ENCODE measurements around the gene PRR5L. TPM values are rescaled to one million over a fixed set of nuclear protein-coding genes. Genes with fewer than 3 reads are reported as not detected.

PRR5L gene
- total and polyA plus RNA-seq, 9 of the 15 experiments (the other 6 are each of a cell fraction or from before 2014, with no cell fraction given), result 0.11 to 0.60 (median 0.36) TPM; not detected in 2

- H3K27ac ChIP-seq (ENCODE audit: extremely low read depth, low read depth, low read length), result no peak overlapping the region
- intact Hi-C loops (cut with micrococcal nuclease), result loop anchor here (5.0 kb wide), 1 partner anchor 137 kb away; no protein-coding TSS in a partner anchor
- no peaks in the 10 kb centered on the region for H3K9me1 ChIP-seq (ENCODE audit: control insufficient read depth, insufficient read depth, low read length)
- no peak for FAIRE-seq
- H3K27me3 ChIP-seq (ENCODE audit: control insufficient read depth in 2 of 2, insufficient read depth in 2 of 2, low read length in 2 of 2), result peaks cover 9 to 31% of the 10 kb centered on the region in 2 experiments; a peak in 3 of 5 replicates
- H3K36me3 ChIP-seq (ENCODE audit: control insufficient read depth, insufficient read depth, low read length), result no peaks in the 10 kb centered on the region
- POLR2A ChIA-PET, result no interaction called here
- H3K4me2 ChIP-seq (ENCODE audit: insufficient read depth, low read length), result no peak overlapping the region
- BruUV-seq (replicated peaks), result no TSS peak
- DNase-seq (ENCODE audit: extremely low read depth in 1 of 4, low spot score in 3 of 4), result no peak
- in situ Hi-C loops (cut with MboI), result no loop called here
- H3K79me2 ChIP-seq (ENCODE audit: control insufficient read depth, insufficient read depth, low read length), result no peaks in the 10 kb centered on the region
- H4K20me1 ChIP-seq (replicated peaks; ENCODE audit: control insufficient read depth, insufficient read depth, low read length), result no peaks in the 10 kb centered on the region
- H3K4me1 ChIP-seq (replicated peaks in 1 of 2; ENCODE audit: control insufficient read depth in 2 of 2, insufficient read depth in 2 of 2, low read length in 2 of 2), result no peaks in the 10 kb centered on the region
- CTCF ChIA-PET (ENCODE audit: low intra/inter-chr PET ratio), result interaction anchor here (0.6 kb wide), 1 partner anchor 11 kb away, joined by 3 read pairs; no protein-coding TSS in a partner anchor
- H3K9ac ChIP-seq (ENCODE audit: insufficient read depth in 1 of 2, low read depth in 2 of 2, low read length in 2 of 2), result no peak overlapping the region
- WGBS (ENCODE audit: insufficient coverage, low coverage, missing lambda C conversion rate), result 0% methylated on average over 2 of the region's 2 CpGs
- no peaks in the 10 kb centered on the region for H3K9me3 ChIP-seq (replicated peaks; ENCODE audit: control insufficient read depth, insufficient read depth, low read depth, low read length)
- TF ChIP-seq RFX7 (CRISPR knock-in tag; IDR thresholded peaks at IDR 0.05) (no peak), ARID3A (IDR thresholded peaks at IDR 0.05; ENCODE audit: borderline replicate concordance, low read depth, low read length) (no peak), SREBF1 (IDR thresholded peaks at IDR 0.05; ENCODE audit: borderline replicate concordance, low read depth, low read length) (no peak), MEF2A (IDR thresholded peaks at IDR 0.05; ENCODE audit: control insufficient read depth, low read depth, low read length) (no peak), FOXJ2 (tag; IDR thresholded peaks at IDR 0.05) (no peak), ILF3 (IDR thresholded peaks at IDR 0.05; ENCODE audit: borderline replicate concordance) (no peak), KLF10 (CRISPR knock-in tag; IDR thresholded peaks at IDR 0.05) (no peak), POLR2A (conservative IDR thresholded peaks at IDR 0.05) (no peak), SP1 (CRISPR knock-in tag; IDR thresholded peaks at IDR 0.05) (no peak)
- TF ChIP-seq, protein P1, sequence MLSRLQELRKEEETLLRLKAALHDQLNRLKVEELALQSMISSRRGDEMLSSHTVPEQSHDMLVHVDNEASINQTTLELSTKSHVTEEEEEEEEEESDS (CRISPR knock-in tag; IDR thresholded peaks at IDR 0.05), result no peak
- H2AFZ ChIP-seq (ENCODE audit: low read depth, low read length), result no peak overlapping the region
- no peak overlapping the region for H3K4me3 ChIP-seq
- no peak for ATAC-seq
Measured at GRCh38 chr11:36339888-36340287, 43.8 kb downstream of the PRR5L start.

Data from K562 (cell line).